Measurements from ENCODE around the gene CDX1.

Gene CDX1

GRCh38 chr5:150184990-150185912 lies 18.7 kb downstream of the CDX1 start:
- DNase-seq = no peak

DNA sequence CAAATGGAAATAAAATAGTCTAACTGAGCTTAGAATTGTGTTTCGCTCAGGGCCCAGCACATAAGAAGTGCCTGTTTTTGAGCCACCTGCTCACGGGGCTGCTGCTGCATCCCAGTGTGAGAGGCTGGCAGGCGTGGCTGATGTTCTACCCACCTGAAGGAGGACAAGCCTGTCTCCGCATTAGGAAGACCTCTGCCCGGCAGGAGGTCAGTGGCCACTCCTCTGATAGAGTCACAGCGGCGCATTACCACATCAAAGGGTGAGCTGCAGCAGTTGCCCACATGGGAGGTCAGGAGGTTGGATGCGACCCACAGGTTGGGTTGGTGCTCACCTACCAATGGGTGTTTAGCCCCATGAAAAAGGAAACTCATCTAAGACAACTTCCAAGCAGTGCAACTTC lies 19.6 kb downstream of the CDX1 start:
- no peak for DNase-seq

GRCh38 chr5:150186897-150187296 lies 20.3 kb downstream of the CDX1 start:
- no peak for DNase-seq

- DNase-seq = no peak
Measured at GRCh38 chr5:150188146-150188842, 21.7 kb downstream of the CDX1 start.

DNA sequence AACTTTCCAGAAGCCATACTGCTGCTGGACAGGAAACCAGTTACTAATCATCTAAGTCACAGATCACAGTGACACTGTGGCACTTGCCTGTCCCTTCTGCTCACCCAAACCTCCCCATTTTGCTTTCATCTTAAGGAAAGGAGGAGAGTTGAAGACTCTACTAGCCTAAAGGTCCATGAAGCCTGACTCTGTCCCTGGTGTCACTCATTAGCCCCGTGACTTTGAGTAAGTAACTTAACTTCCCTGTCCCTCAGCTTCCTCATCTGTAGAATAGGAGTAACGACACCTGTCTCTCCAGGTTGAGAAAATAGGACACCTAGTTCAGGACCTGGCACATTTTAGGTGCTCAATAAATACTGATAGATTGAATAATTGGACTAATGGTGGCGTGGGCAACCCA lies 22.7 kb downstream of the CDX1 start:
- DNase-seq = no peak

DNA sequence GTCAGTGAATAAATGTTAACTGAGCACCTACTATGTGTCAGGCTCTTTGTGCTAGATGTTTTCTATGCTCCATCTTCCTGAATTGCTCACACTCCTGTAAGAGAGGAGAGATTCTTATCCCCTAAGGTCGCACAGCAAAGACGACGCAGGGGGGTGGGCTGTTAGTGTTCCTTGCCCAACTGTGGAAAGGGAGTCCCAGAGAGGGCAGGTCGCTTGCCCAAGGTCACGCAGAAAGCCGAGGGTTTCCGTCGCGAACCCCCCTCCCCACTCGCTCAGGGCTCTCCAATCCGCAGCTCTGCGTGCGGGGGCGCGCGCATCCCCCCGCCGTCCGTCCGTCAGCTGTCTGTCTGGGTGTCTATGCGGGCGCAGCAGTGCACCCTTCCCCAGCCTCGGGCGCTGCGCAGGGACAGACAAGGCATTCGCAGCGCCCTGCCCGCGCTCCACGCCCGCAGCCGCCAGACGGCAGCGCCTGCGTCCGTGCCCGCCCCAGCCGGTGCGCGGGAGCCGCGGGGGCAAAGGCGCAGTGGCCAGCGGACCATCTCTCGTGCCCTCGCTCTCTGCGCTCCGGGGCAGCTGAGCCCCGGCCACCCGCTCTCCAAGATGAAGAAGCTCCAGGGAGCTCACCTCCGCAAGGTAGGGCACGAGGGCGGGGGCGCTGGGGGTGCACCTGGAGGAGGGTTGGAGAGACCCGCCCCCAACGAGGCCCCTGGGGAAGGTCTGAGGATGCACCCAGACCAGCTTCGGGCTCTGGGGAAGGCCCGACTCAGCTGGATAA lies 23.3 kb downstream of the CDX1 start, which contains the start of gene SLC6A7:
Gene SLC6A7 (plus strand): TSS at position 335 of the 775 bp plus-strand sequence. CDS start 266 bp downstream, at position 601.
- DNase-seq = no peak

- no peak for DNase-seq
Measured at GRCh38 chr5:150190503-150190979, 24.0 kb downstream of the CDX1 start.

- no peak for DNase-seq
Measured at GRCh38 chr5:150190987-150191386, 24.4 kb downstream of the CDX1 start.

- no peak for DNase-seq
Measured at GRCh38 chr5:150192462-150192861, 25.9 kb downstream of the CDX1 start.

- no peak for DNase-seq
Measured at GRCh38 chr5:150195736-150196485, 29.3 kb downstream of the CDX1 start.

DNA sequence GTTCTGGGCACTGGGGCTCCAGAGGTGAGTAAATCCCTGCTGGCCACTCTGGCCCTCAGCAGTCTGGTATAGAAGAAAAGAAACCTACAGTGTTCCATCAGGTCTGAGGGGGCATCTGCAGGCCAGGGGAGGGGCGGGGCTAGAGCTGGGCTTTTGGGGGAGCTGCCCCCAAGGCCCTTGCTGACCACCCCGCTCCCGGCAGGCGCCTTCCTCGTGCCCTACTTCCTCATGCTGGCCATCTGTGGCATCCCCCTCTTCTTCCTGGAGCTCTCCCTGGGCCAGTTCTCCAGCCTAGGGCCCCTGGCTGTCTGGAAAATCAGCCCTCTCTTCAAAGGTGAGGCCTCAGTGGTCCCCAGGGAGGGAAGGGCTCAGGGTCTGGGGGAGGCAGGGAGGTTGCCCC lies 29.9 kb downstream of the CDX1 start:
- DNase-seq = no peak

- DNase-seq = no peak
Measured at GRCh38 chr5:150196986-150197385, 30.4 kb downstream of the CDX1 start.

DNA sequence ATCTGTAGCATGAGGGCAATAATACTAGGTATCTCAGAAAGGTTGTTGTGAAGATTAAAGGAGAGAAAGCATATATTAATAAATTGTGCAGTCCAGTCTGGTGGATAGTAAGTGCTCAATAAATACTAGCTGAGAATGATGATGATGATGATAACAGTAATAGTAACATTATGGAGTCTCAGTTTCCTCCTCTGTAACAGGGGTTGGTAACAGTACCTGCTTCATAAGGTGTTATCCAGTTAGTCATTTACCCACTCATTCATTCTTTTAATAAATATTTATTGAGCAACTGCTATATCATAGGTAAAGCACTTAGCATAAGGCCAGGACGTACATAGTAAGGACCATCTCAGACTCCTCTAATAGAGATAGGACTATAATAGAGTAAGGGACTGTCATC lies 30.9 kb downstream of the CDX1 start:
- DNase-seq = no peak

DNA sequence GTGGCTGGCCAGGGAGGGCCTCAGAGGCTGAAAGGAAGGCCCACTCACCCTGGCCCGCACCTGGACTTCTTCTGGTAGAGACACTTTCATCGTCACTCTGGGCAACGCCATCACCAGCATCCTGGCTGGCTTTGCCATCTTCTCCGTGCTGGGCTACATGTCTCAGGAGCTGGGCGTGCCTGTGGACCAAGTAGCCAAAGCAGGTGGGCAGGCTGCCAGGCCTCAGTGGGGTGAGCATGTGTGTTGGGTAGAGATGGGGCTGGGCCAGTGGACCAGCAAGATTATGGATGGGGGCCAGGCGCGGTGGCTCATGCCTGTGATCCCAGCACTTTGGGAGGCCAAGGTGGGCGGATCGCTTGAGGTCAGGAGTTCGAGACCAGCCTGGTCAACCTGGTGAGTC lies 35.9 kb downstream of the CDX1 start:
- DNase-seq = no peak

DNA sequence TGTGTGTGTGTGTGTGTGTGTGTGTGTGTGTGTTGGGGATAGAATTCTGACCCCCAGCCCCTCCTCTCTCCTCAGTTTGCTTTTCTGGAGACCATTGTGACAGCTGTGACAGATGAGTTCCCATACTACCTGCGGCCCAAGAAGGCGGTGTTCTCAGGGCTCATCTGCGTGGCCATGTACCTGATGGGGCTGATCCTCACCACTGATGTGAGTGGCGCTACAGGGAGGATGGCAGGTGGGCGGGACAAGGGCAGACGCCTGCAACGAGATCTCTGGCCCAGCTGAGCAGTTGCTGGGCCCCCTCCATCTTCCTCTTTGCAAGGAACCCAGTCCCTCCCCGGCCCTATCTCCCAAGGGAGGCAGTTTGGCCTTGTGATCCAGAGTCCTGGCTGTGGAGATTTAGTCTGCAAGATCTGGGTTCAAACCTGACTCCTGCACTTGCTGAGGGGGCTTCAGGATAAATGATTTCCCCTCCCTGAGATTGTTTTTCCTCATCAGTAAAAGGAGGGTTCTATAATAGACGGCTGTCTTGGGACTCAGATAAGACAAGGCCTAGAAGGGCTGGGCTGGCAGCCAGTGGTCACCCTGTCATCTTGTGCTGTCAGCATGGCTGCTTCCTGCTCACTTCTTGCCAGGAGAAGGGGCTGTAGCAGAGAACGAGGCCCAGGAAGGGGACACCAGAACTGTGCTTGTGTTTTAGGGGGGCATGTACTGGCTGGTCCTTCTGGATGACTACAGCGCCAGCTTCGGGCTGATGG lies 37.4 kb downstream of the CDX1 start:
- no peak for DNase-seq

DNA sequence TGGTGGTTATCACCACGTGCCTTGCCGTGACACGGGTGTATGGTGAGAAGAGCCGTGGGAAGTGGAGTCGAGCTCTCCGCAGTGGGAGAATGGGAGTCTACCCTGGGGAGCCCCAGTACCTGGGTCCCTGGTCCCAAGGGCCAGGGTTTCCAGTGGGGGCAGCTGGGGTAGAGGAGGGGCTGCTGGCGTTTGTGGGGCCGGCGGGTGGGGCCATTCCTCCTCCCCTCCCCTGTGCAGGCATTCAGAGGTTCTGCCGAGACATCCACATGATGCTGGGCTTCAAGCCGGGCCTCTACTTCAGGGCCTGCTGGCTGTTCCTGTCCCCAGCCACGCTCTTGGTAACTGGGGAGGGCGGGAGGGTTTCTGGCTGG lies 38.0 kb downstream of the CDX1 start:
- DNase-seq = no peak

DNA sequence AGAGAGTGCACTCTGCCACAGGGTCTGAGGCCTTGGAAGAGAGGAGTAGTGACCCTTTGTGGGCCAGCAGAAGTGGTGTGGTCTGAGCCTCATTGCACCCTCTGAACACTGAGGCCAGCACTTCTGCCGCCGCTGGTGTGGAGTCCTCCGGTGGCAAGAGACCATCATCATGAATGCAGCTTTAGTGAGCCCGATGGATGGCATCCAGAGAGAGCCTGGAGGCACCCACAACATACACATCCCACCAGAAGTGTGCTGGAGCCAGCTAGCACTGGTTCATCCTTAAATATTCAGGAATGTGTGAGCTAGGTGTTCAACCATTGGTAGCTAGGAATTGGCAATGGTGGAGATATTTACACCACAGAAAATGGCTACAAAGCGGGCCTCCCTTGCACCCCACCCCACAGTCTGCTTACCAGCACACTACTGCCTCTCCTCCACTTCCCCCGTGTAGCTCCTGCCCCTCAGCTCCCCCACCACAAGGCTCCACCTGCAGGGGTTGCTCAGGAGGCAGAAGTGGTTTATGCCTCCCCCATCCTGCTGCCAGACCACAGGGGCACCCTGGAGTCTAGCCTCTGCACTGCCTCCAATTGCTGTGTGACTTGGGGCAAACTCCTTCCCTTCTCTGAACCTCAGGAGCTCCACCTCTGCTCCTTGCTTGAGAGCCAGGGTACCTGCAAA lies 39.7 kb downstream of the CDX1 start:
- DNase-seq = no peak

DNA sequence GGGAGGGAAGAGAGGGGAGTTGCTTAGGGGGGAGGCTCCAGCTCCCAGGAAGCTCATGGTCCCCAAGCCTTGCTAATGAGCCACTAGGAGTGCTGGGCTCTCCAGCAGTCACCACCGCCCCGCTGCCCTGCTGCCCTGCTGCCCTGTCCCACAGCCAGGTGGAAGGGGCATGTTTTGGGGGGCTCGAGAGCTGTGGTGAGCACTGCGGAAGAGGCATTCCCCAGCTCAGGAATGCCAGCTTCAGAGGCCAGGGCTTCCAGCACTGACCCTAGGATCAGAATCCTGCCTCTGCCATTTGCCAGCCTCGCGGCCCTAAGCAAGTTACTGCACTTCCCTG lies 40.2 kb downstream of the CDX1 start:
- DNase-seq = no peak

DNA sequence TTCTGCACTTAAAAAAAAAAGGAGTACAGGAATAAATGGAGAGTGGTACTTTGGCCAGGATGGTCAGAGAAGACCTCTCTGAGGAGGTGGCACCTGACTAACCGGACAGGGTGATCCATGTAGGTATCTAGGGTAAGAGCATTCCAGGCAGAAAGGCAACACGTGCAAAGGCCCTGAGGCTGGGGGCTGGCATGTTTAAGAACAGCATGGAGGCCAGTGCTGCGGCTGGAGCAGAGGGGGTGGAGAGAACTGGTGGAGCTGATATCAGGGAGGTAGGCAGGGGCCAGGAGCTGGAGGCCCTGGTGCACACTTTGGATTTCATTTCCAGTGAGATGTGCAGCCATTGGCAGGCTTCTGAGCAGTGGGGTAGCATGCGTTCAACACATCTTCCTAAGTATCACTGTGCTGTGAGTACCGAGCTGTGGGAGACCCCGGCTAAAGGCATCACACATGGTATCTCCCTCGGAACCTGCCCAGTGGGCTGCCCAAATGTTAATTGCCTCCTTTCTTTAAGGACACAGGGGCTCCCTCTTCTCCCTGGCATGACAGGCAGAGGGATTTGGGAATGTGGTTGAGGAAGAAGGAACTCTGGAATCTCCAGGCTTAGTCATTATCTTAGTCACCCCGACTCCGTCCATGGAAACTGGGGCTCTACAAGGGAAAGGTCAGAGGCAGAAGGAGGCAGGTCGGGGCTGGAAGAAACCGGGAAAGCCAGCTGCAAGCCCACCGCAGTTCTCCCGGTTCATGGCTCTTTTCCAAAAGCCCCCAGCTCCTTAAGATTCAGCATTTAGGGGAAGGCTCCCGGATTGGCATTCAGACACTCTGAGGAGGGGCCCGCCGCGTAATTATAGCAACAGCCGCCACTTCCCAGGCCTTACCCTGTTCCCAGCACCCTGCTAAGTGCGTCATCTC lies 41.9 kb downstream of the CDX1 start:
- DNase-seq = no peak

DNA sequence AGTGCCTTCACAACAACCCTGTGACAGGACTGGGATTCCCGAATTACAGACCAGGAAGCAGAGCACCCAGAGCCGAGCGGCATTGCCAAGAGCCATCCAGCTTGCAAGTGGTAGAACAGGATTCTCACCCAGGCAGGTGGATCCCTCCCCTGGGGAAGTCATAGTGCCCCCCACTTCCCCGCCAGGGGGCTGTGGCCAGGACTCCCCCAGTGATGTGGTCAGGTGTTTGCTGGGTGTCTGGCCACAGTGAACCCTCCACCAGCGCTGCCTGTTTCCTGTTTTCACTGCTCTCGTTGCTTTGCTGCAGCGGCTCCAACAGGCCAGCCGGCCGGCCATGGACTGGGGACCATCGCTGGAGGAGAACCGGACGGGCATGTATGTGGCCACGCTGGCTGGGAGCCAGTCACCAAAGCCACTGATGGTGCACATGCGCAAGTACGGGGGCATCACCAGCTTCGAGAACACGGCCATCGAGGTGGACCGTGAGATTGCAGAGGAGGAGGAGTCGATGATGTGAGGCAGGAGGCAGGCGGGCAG lies 42.6 kb downstream of the CDX1 start:
- no peak for DNase-seq
